ENCODE data around the gene CYSTM1. TPM values are rescaled to one million over a fixed set of nuclear protein-coding genes. Genes with fewer than 3 reads are reported as not detected.

Gene CYSTM1
- total RNA-seq, 1 experiment from 2014 or later: 43.3 TPM

- Histone ChIP-seq H4K20me1 (ENCODE audit: low read length) (no peaks in the 10 kb centered on the region), H3K79me2 (ENCODE audit: low read length) (peaks cover 23% of the 10 kb centered on the region), H3K9me2 (replicated peaks; ENCODE audit: low read length) (no peaks in the 10 kb centered on the region), H3K4me1 (ENCODE audit: insufficient read depth, low read length) (peaks cover 39% of the 10 kb centered on the region), H2AFZ (ENCODE audit: low read length) (no peak overlapping the region), H3K27me3 (ENCODE audit: low read length) (no peaks in the 10 kb centered on the region), H3K9me3 (ENCODE audit: low read length) (no peaks in the 10 kb centered on the region), H3K9ac (ENCODE audit: low read length) (no peak overlapping the region), H3F3A (ENCODE audit: low read length, unreplicated experiment) (no peaks in the 10 kb centered on the region), H3K36me3 (ENCODE audit: low read depth, low read length) (no peaks in the 10 kb centered on the region), H3K4me3 (ENCODE audit: low read length) (no peak overlapping the region), H3K27ac (ENCODE audit: low read length) (peak overlapping the region; percentile 5; the same call in 1 of the 2 replicates), H3K4me2 (ENCODE audit: low read length) (peak overlapping the region; percentile 56)
- BruUV-seq (replicated peaks): no TSS peak
- intact Hi-C loops (cut with micrococcal nuclease): loop anchor here (5.0 kb wide), 3 partner anchors 44 to 169 kb away; partner anchors contain the start of gene HBEGF
- POLR2A ChIA-PET (ENCODE audit: unreplicated experiment): no interaction called here
- CTCF ChIA-PET: interaction anchor here (0.7 to 1.3 kb wide), 2 partner anchors 64 to 169 kb away, joined by 3 to 4 read pairs; partner anchors contain the start of gene HBEGF
- DNase-seq (no peak), ATAC-seq (no peak)
- TF ChIP-seq EZH2phosphoT487 (IDR thresholded peaks at IDR 0.05; ENCODE audit: borderline replicate concordance, low read length) (no peak), EZH2 (IDR thresholded peaks at IDR 0.05; ENCODE audit: low read length, unreplicated experiment) (no peak), CTCF (conservative IDR thresholded peaks at IDR 0.05; ENCODE audit: low read depth, low read length) (no peak)
Observed at GRCh38 chr5:140178086-140178410, 3.1 kb downstream of the CYSTM1 start.

GRCh38 chr5:140178482-140179116, 3.6 kb downstream of the CYSTM1 start:
- no peaks in the 10 kb centered on the region for H3F3A ChIP-seq (ENCODE audit: low read length, unreplicated experiment)
- TF ChIP-seq EZH2 (IDR thresholded peaks at IDR 0.05; ENCODE audit: low read length, unreplicated experiment) (no peak), EZH2phosphoT487 (IDR thresholded peaks at IDR 0.05; ENCODE audit: borderline replicate concordance, low read length) (no peak), CTCF (conservative IDR thresholded peaks at IDR 0.05; ENCODE audit: low read depth, low read length) (no peak)
- H3K9ac ChIP-seq (ENCODE audit: low read length): no peak overlapping the region
- intact Hi-C loops (cut with micrococcal nuclease): loop anchor here (5.0 kb wide), 3 partner anchors 44 to 169 kb away; partner anchors contain the start of gene HBEGF
- H3K4me2 ChIP-seq (ENCODE audit: low read length): no peak overlapping the region
- no peak overlapping the region for H2AFZ ChIP-seq (ENCODE audit: low read length)
- no peak overlapping the region for H3K27ac ChIP-seq (ENCODE audit: low read length)
- ChIA-PET CTCF (interaction anchor here (1.3 kb wide), 1 partner anchor 168 kb away, joined by 4 read pairs; the partner anchor contains the start of gene HBEGF), POLR2A (ENCODE audit: unreplicated experiment) (no interaction called here)
- peaks cover 29% of the 10 kb centered on the region for H3K79me2 ChIP-seq (ENCODE audit: low read length)
- no peaks in the 10 kb centered on the region for H3K27me3 ChIP-seq (ENCODE audit: low read length)
- H3K36me3 ChIP-seq (ENCODE audit: low read depth, low read length): no peaks in the 10 kb centered on the region
- no peak overlapping the region for H3K4me3 ChIP-seq (ENCODE audit: low read length)
- no peaks in the 10 kb centered on the region for H3K9me3 ChIP-seq (ENCODE audit: low read length)
- no peaks in the 10 kb centered on the region for H4K20me1 ChIP-seq (ENCODE audit: low read length)
- H3K9me2 ChIP-seq (replicated peaks; ENCODE audit: low read length): no peaks in the 10 kb centered on the region
- DNase-seq: no peak
- ATAC-seq: no peak
- peaks cover 39% of the 10 kb centered on the region for H3K4me1 ChIP-seq (ENCODE audit: insufficient read depth, low read length)
- no TSS peak for BruUV-seq (replicated peaks)

GRCh38 chr5:140181002-140181483, 6.1 kb downstream of the CYSTM1 start:
- H3F3A ChIP-seq (ENCODE audit: low read length, unreplicated experiment): no peaks in the 10 kb centered on the region
- no peaks in the 10 kb centered on the region for H3K9me3 ChIP-seq (ENCODE audit: low read length)
- no peak overlapping the region for H2AFZ ChIP-seq (ENCODE audit: low read length)
- H3K27ac ChIP-seq (ENCODE audit: low read length): no peak overlapping the region
- no peaks in the 10 kb centered on the region for H3K9me2 ChIP-seq (replicated peaks; ENCODE audit: low read length)
- intact Hi-C loops (cut with micrococcal nuclease): no loop called here
- no peak for DNase-seq
- CTCF ChIA-PET: no interaction called here
- H3K9ac ChIP-seq (ENCODE audit: low read length): no peak overlapping the region
- POLR2A ChIA-PET (ENCODE audit: unreplicated experiment): no interaction called here
- no peak overlapping the region for H3K4me2 ChIP-seq (ENCODE audit: low read length)
- H3K4me1 ChIP-seq (ENCODE audit: insufficient read depth, low read length): peaks cover 33% of the 10 kb centered on the region
- no peak for ATAC-seq
- TF ChIP-seq CTCF (conservative IDR thresholded peaks at IDR 0.05; ENCODE audit: low read depth, low read length): no peak
- TF ChIP-seq EZH2phosphoT487 (IDR thresholded peaks at IDR 0.05; ENCODE audit: borderline replicate concordance, low read length): no peak
- TF ChIP-seq EZH2 (IDR thresholded peaks at IDR 0.05; ENCODE audit: low read length, unreplicated experiment): no peak
- H3K36me3 ChIP-seq (ENCODE audit: low read depth, low read length): no peaks in the 10 kb centered on the region
- no peaks in the 10 kb centered on the region for H3K27me3 ChIP-seq (ENCODE audit: low read length)
- no peak overlapping the region for H3K4me3 ChIP-seq (ENCODE audit: low read length)
- BruUV-seq (replicated peaks): no TSS peak
- peaks cover 28% of the 10 kb centered on the region for H3K79me2 ChIP-seq (ENCODE audit: low read length)
- no peaks in the 10 kb centered on the region for H4K20me1 ChIP-seq (ENCODE audit: low read length)
